Body of pancreas (tissue), 4 donors: ENCODE results near the gene PPP1R2C. TPM values are rescaled to one million over a fixed set of nuclear protein-coding genes. Genes with fewer than 3 reads are reported as not detected.

Experiments used
- ATAC-seq: fragments of 150-250 bp; one replicate; pipeline ENCODE4 v1.9.1; 2016
- DNase-seq, 4 donors: peaks; one replicate each; pipeline ENCODE4 v3.0.0-alpha.2; 2019
- H3K27ac ChIP-seq, 4 donors: fragments of 200-600 bp; sonication (generic); 1 replicate in 3 of 4; 2 replicates in 1 of 4; pipeline versions ENCODE4 v1.5.1 to v1.6.1; 2016 to 2019; ENCODE audit warnings: mild to moderate bottlenecking in 1 of 4, mixed read lengths in 1 of 4, moderate library complexity in 1 of 4
- H3K27me3 ChIP-seq, 2 donors: fragments of 200-600 bp; sonication (generic); one replicate each; pipeline ENCODE4 v1.6.0; 2016; ENCODE audit warnings: mild to moderate bottlenecking in 1 of 2
- H3K36me3 ChIP-seq, 2 donors: fragments of 200-600 bp; sonication (generic); replicated peaks in 1 of 2; 2 replicates each; pipeline ENCODE4 v1.5.1; 2016; ENCODE audit warnings: low read depth in 2 of 2; ENCODE audit not compliant: insufficient read depth in 1 of 2
- H3K4me1 ChIP-seq: fragments of 200-600 bp; sonication (generic); one replicate; pipeline ENCODE4 v1.6.0; 2016
- H3K4me3 ChIP-seq, 2 donors: fragments of 200-600 bp; sonication (generic); 1 replicate in 1 of 2; 2 replicates in 1 of 2; pipeline ENCODE4 v1.5.1; 2016 to 2019
- H3K9me3 ChIP-seq, 3 donors: fragments of 200-600 bp; sonication (generic); 1 replicate in 2 of 3; 2 replicates in 1 of 3; pipeline ENCODE4 v1.5.1; 2016
- POLR2A ChIP-seq, 3 donors: fragments of 450-650 bp; IDR thresholded peaks; one replicate each; pipeline ENCODE4 v1.6.1; 2016; ENCODE audit warnings: antibody characterized with exemption in 3 of 3, mild to moderate bottlenecking in 2 of 3
- WGBS, 2 donors: methylation state at CpG; one replicate each; pipeline ENCODE4 v1.1.5; 2017; 5-methylcytosine and 5-hydroxymethylcytosine counted together
- intact Hi-C: fragments of 100-400 bp; cut with DNase I; formaldehyde crosslinking; loops from one replicate; pipeline ENCODE4 v1.15.1; 2023
- total RNA-seq, 2 donors: library from RNA; depleted of rRNA; stranded (reverse); fragments of >200 nt; gene quantifications; one replicate each; pipeline ENCODE4 v1.1.0, GENCODE V29; 2016
- TF ChIP-seq, protein P1 (sequence below), 7 experiments: fragments of 450-650 bp in 4 of 7; fragments of 200-600 bp in 3 of 7; sonication (generic) in 3 of 7; IDR thresholded peaks; one replicate each; pipeline ENCODE4 v1.5.1; 2016 to 2019; ENCODE audit warnings: antibody characterized with exemption in 7 of 7

The PPP1R2C gene
- total RNA-seq, 2 donors from 2014 or later, result not detected

DNA sequence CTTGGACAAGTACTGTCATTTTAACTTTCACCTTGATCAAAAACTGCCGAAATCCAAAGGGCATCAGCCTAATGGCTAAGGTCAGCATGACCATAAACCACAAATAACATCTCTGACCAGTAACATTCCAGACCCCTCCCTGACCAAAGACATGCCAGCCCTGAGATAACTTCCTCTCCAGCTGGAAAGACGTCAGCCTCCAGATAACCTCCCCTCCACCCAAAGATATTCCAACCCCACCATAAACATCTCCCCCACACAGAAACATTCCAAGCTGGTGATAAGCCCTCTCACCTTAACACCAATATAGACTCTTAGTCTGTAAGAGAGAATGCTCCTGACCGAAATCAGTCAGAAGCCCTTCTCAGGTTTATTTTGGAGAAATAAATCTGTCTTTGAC, 7.4 kb downstream of the PPP1R2C start:
- no peaks in the 10 kb centered on the region for H3K9me3 ChIP-seq
- no peak overlapping the region for H3K4me3 ChIP-seq
- no peaks in the 10 kb centered on the region for H3K4me1 ChIP-seq
- H3K36me3 ChIP-seq, result no peaks in the 10 kb centered on the region
- ATAC-seq (no peak), DNase-seq (no peak)
- TF ChIP-seq POLR2A (IDR thresholded peaks at IDR 0.05), result no peak
- TF ChIP-seq, protein P1, sequence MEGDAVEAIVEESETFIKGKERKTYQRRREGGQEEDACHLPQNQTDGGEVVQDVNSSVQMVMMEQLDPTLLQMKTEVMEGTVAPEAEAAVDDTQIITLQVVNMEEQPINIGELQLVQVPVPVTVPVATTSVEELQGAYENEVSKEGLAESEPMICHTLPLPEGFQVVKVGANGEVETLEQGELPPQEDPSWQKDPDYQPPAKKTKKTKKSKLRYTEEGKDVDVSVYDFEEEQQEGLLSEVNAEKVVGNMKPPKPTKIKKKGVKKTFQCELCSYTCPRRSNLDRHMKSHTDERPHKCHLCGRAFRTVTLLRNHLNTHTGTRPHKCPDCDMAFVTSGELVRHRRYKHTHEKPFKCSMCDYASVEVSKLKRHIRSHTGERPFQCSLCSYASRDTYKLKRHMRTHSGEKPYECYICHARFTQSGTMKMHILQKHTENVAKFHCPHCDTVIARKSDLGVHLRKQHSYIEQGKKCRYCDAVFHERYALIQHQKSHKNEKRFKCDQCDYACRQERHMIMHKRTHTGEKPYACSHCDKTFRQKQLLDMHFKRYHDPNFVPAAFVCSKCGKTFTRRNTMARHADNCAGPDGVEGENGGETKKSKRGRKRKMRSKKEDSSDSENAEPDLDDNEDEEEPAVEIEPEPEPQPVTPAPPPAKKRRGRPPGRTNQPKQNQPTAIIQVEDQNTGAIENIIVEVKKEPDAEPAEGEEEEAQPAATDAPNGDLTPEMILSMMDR (IDR thresholded peaks at IDR 0.05), result no peak
- H3K27ac ChIP-seq, result no peak overlapping the region
- WGBS, 2 donors, result 76 to 78% methylated on average over 3 of the region's 3 CpGs
- no peaks in the 10 kb centered on the region for H3K27me3 ChIP-seq
- intact Hi-C loops, result no loop called here

DNA sequence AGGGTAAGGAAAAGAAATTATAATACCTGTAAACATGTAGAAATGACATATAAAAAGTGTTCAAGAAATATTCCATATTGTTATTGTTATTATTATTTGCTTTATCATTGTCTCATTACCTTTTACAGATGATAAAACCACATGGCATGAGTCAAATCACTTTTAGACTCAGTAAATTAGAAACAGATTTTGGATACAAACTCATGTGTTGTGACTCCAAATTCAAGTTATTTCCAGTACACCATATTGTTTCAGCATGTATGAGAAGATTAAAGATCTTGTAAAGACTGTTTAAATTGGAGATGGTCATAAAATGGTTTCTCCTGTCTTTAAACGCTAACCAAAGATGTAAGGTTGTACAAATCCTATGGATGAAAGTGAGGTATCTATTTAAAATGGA, 18.1 kb downstream of the PPP1R2C start:
- Histone ChIP-seq H3K4me1 (no peaks in the 10 kb centered on the region), H3K9me3 (no peaks in the 10 kb centered on the region), H3K27ac (no peak overlapping the region), H3K36me3 (no peaks in the 10 kb centered on the region), H3K4me3 (no peak overlapping the region), H3K27me3 (no peaks in the 10 kb centered on the region)
- intact Hi-C loops, result no loop called here
- DNase-seq (no peak), ATAC-seq (no peak)
- no peak for TF ChIP-seq POLR2A (IDR thresholded peaks at IDR 0.05)
- TF ChIP-seq, protein P1 (IDR thresholded peaks at IDR 0.05), result no peak
- 89% methylated on average over 1 of the region's 1 CpG for WGBS, 2 donors

DNA sequence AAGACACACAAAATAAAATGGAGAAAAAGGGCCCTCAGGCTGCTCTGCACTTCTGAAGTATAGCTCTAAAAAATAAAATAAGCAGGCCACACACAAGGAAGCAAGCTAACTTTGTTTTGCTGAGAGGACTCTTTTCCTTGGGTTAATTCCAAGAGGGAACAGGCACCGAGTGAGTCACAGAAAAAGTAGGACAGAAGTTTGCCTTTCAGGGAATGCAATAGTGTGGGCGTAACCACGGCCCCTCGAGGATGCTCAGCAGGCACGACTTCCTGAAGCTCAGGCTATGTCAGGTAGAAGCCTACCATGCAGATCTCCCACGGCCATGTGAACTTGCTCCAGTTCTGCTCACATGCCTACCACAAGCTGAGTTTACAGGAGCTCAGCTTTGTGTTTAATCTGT, 22.1 kb downstream of the PPP1R2C start:
- 71 to 73% methylated on average over 4 to 6 of the region's 6 CpGs for WGBS, 2 donors
- DNase-seq (peak in 2 of 4 donors; percentile 17 to 22), ATAC-seq (no peak)
- TF ChIP-seq, protein P1 (IDR thresholded peaks at IDR 0.05), result no peak
- TF ChIP-seq POLR2A (IDR thresholded peaks at IDR 0.05), result no peak
- Histone ChIP-seq H3K4me3 (no peak overlapping the region), H3K36me3 (no peaks in the 10 kb centered on the region), H3K27ac (no peak overlapping the region), H3K27me3 (no peaks in the 10 kb centered on the region), H3K9me3 (no peaks in the 10 kb centered on the region), H3K4me1 (no peaks in the 10 kb centered on the region)
- intact Hi-C loops, result no loop called here

DNA sequence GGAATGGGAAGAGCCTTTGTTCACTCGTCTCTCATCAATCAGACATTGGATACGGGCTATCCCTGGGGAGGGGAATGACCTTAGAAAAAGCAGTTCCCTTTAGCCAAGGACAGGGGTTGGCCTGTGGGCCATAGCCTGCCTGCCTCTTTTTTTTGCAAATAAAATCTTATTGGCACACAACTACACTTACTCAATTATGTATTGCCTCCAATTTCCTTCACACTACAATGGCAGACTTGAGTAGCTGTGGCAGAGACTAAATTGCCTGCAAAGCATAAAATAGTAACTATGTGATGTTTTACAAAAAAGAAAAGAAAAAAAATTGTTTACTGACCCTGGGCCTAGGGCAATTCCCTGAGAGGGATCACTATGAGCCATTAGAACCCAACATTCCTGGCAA, 23.4 kb downstream of the PPP1R2C start:
- no peak overlapping the region for H3K27ac ChIP-seq
- no peaks in the 10 kb centered on the region for H3K4me1 ChIP-seq
- H3K4me3 ChIP-seq, result no peak overlapping the region
- no peak for ATAC-seq
- no peaks in the 10 kb centered on the region for H3K36me3 ChIP-seq
- 73% methylated on average over 2 of the region's 2 CpGs; no CpG with 5 or more reads in 1 of the 2 donors for WGBS, 2 donors
- no peak for DNase-seq
- intact Hi-C loops, result no loop called here
- TF ChIP-seq POLR2A (IDR thresholded peaks at IDR 0.05), result no peak
- no peaks in the 10 kb centered on the region for H3K9me3 ChIP-seq
- H3K27me3 ChIP-seq, result no peaks in the 10 kb centered on the region

DNA sequence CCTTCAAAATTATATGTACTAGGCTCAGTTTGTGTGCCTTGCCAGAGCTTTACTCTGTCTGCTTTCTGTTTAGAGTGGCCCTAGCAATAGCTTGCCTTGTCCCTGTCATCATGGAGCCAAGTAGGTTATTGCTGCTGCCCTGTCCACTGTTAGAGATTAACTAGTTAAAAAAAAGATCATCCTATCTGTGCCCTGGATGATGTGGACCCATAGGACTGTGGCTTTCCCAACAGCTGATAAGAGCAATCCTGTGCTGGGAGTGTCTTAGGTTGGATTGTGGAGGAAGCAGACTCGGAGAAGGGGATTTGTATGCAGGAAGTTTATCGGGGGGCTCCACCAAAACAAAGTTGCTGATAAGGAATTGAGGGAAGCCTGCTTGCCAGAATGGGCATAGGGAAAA, 23.8 kb downstream of the PPP1R2C start:
- Histone ChIP-seq H3K9me3 (no peaks in the 10 kb centered on the region), H3K27me3 (no peaks in the 10 kb centered on the region), H3K36me3 (no peaks in the 10 kb centered on the region), H3K27ac (no peak overlapping the region), H3K4me3 (no peak overlapping the region), H3K4me1 (no peaks in the 10 kb centered on the region)
- intact Hi-C loops, result no loop called here
- no peak for TF ChIP-seq POLR2A (IDR thresholded peaks at IDR 0.05)
- TF ChIP-seq, protein P1 (IDR thresholded peaks at IDR 0.05), result no peak
- ATAC-seq (no peak), DNase-seq (no peak)
- WGBS, 2 donors, result 57 to 93% methylated on average over 2 of the region's 2 CpGs
